A673 (cell line): ENCODE measurements around the gene CDC42BPG.

Experiments
- EZH2 ChIP-seq: fragments of 200-600 bp; sonication (generic); IDR thresholded peaks from 2 replicates; pipeline ENCODE4 v1.6.1; 2017; ENCODE audit warnings: borderline replicate concordance, low read depth, mild to moderate bottlenecking, mixed read lengths, antibody characterized with exemption, low read length; ENCODE audit not compliant: poor library complexity, severe bottlenecking
- TF ChIP-seq, protein P1 (sequence below): fragments of 300-800, 200-600 bp; sonication (generic); conservative IDR thresholded peaks from 2 replicates; pipeline ENCODE4 v1.5.1; 2017; ENCODE audit warnings: low read depth, mild to moderate bottlenecking, antibody characterized with exemption, low read length, moderate library complexity, mixed read lengths

DNA sequence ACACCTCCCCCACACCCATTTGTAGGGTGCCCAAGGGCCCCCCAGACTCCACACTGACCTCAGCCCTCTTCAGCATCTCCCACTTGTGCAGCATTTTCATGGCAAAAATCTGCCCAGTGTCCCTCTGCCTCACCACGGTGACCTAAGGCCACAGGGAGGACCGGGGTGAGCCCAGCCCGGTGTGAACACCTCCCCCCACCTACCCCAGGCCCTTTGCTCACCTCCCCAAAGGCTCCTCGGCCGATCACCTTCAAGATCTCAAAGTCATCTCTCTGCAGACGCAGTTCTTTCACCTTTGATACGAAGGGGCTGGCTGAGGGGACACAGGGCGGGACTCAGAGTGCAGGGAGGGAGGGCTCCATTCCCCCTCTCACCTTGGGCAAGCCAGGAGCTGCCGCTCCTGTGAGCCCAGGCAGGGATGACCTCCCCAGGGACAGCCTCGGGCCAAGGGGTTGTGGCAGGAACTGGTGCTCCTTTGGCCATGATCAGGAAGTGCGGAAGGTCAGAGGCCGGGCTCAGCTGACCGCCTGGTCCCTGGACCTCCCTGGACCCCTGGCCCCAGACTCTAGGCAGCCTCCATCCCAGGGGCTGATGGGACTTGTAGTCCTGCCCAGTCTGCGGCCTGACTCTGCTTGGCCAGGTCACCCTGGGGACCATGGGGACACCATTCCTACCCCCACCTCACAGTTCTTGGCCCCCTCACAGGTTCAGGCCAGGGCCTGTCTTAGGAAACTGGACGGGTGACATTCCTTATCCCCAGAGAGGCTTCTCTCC, 2.7 kb downstream of the CDC42BPG start:
- TF ChIP-seq, protein P1, sequence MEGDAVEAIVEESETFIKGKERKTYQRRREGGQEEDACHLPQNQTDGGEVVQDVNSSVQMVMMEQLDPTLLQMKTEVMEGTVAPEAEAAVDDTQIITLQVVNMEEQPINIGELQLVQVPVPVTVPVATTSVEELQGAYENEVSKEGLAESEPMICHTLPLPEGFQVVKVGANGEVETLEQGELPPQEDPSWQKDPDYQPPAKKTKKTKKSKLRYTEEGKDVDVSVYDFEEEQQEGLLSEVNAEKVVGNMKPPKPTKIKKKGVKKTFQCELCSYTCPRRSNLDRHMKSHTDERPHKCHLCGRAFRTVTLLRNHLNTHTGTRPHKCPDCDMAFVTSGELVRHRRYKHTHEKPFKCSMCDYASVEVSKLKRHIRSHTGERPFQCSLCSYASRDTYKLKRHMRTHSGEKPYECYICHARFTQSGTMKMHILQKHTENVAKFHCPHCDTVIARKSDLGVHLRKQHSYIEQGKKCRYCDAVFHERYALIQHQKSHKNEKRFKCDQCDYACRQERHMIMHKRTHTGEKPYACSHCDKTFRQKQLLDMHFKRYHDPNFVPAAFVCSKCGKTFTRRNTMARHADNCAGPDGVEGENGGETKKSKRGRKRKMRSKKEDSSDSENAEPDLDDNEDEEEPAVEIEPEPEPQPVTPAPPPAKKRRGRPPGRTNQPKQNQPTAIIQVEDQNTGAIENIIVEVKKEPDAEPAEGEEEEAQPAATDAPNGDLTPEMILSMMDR, result no peak
- no peak for TF ChIP-seq EZH2
